Pancreas (tissue), 10 donors: ENCODE measurements around the gene SURF2. TPM values are rescaled to one million over a fixed set of nuclear protein-coding genes. Genes with fewer than 3 reads are reported as not detected.

Experiments used
- ATAC-seq, 4 donors: fragments of 200-7000 bp; cut with Tn5 transposase; one replicate each; pipeline versions ENCODE4 v1.8.0 to v1.9.1; 2020; ENCODE audit warnings: mild to moderate bottlenecking in 4 of 4, moderate library complexity in 4 of 4
- DNase-seq, 6 donors: peaks; one replicate each; pipeline ENCODE4 v3.0.0-alpha.2; 2020
- FAIRE-seq: peaks from 2 replicates; lab custom pipeline; 2012; peaks lifted over from hg19 to GRCh38; lab: Jason Lieb, UNC
- H3K27ac ChIP-seq, 4 donors: fragments of 200-600 bp; sonication (generic); 1 replicate in 3 of 4; 2 replicates in 1 of 4; pipeline versions ENCODE4 v1.5.0 to v1.8.0; 2020
- H3K27me3 ChIP-seq, 4 donors: fragments of 200-600 bp; one replicate each; pipeline ENCODE4 v1.8.0; 2021
- H3K36me3 ChIP-seq, 3 donors: fragments of 200-600 bp; sonication (generic) in 1 of 3; one replicate each; pipeline versions ENCODE4 v1.5.0 to v1.8.0; 2020 to 2021
- H3K4me1 ChIP-seq, 3 donors: fragments of 200-600 bp; one replicate each; pipeline ENCODE4 v1.8.0; 2021
- H3K4me3 ChIP-seq, 4 donors: fragments of 200-600 bp; sonication (generic) in 2 of 4; one replicate each; pipeline versions ENCODE4 v1.5.0 to v1.8.0; 2020 to 2021
- H3K9me3 ChIP-seq, 4 donors: fragments of 200-600 bp; one replicate each; pipeline ENCODE4 v1.8.0; 2021
- CTCF ChIP-seq, 4 donors: fragments of 200-600 bp; sonication (generic) in 3 of 4; IDR thresholded peaks; one replicate each; pipeline versions ENCODE4 v1.5.0 to v1.8.0; 2021; ENCODE audit warnings: antibody characterized with exemption in 4 of 4
- WGBS, 2 donors: extraction: QIAGEN DNeasy Blood & Tissue Kit; methylation state at CpG; one replicate each; pipeline ENCODE4 v1.1.7; 2013; 5-methylcytosine and 5-hydroxymethylcytosine counted together
- intact Hi-C, 3 donors: fragments of 100-400 bp; cut with DNase I; formaldehyde crosslinking; loops; one replicate each; pipeline versions ENCODE4 v1.11.1 to v1.14.2; 2022
- polyA plus RNA-seq, 2 donors: library from polyadenylated mRNA; stranded (reverse); fragments of 200-250 nt; gene quantifications; one replicate each; pipeline ENCODE4 v1.2.3, GENCODE V29; 2013
- total RNA-seq, 6 donors: library from RNA; stranded (reverse); fragmentation: NEBNext Ultra II Directional in 4 of 6; extraction: Animal tissue kit (Norgen Biotek cat#: 25700) in 4 of 6; gene quantifications; one replicate each; pipeline versions ENCODE4 v1.2.1 to v1.2.4, GENCODE V29; 2021 to 2023
- donor health status: healthy with polysubstance abuse.
- donor health status: DM: no; HTN: no; CAD: no; lungs with moderate emphysema.
- donor health status: DM: no; HTN: no; CAD: no.
- donor health status: control.
- donor health status: control.
- donor health status: Bipolar disorder and iron deficiency.
- donor health status: DM: yes; HTN: yes; CAD: no.
- donor health status: DM: no; HTN: no; CAD: no.
- donor health status: DM: no; HTN: no; CAD: no.
- donor health status: DM: yes; HTN: yes; CAD: no.

The SURF2 gene
- total and polyA plus RNA-seq, 8 donors = 7.8 to 52.4 (median 13.2) TPM

GRCh38 chr9:133335924-133336811 is 20.2 kb upstream of the SURF2 start, which contains the start of gene SURF6:
Gene SURF6, minus strand, starts transcription at chr9:133336188. Its CDS starts 56 bp downstream, at chr9:133336132.
- peak; percentile 86 to 97 (median 90) for DNase-seq
- no peaks in the 10 kb centered on the region for H3K9me3 ChIP-seq
- H3K27me3 ChIP-seq = no peaks in the 10 kb centered on the region
- peak within 1 kb of the TSS; percentile 42 to 60 (median 52) for H3K27ac ChIP-seq
- intact Hi-C loops = loop anchor here in 1 of 3 donors (10.0 kb wide), 1 partner anchor 151 kb away; no protein-coding TSS in a partner anchor
- H3K36me3 ChIP-seq = peaks cover 0 to 36% (median 12%) of the 10 kb centered on the region in 3 donors
- 3 to 4% methylated on average over 69 to 70 of the region's 70 CpGs for WGBS, 2 donors
- peaks cover 7 to 8% (median 8%) of the 10 kb centered on the region in 3 donors for H3K4me1 ChIP-seq
- no peak for FAIRE-seq
- TF ChIP-seq CTCF (IDR thresholded peaks at IDR 0.05) = no peak
- H3K4me3 ChIP-seq = peak within 1 kb of the TSS; percentile 63 to 85 (median 81)
- peak; percentile 97 to 99 (median 97) for ATAC-seq

GRCh38 chr9:133339641-133340040 is 16.7 kb upstream of the SURF2 start:
- no peak for TF ChIP-seq CTCF (IDR thresholded peaks at IDR 0.05)
- no peaks in the 10 kb centered on the region for H3K9me3 ChIP-seq
- no peak overlapping the region for H3K4me3 ChIP-seq
- intact Hi-C loops = loop anchor here in 1 of 3 donors (10.0 kb wide), 1 partner anchor 155 kb away; no protein-coding TSS in a partner anchor
- FAIRE-seq = no peak
- peaks cover 5 to 6% (median 6%) of the 10 kb centered on the region in 3 donors for H3K4me1 ChIP-seq
- H3K27me3 ChIP-seq = no peaks in the 10 kb centered on the region
- H3K27ac ChIP-seq = no peak overlapping the region
- peaks cover 0 to 35% (median 9%) of the 10 kb centered on the region in 3 donors for H3K36me3 ChIP-seq
- DNase-seq = peak in 1 of 6 donors; percentile 2
- WGBS, 2 donors = 62 to 63% methylated on average over 5 of the region's 5 CpGs
- ATAC-seq = no peak

- Histone ChIP-seq H3K9me3 (no peaks in the 10 kb centered on the region), H3K4me3 (no peak overlapping the region), H3K27ac (no peak overlapping the region), H3K36me3 (peaks cover 0 to 35% (median 9%) of the 10 kb centered on the region in 3 donors), H3K4me1 (no peaks in the 10 kb centered on the region), H3K27me3 (no peaks in the 10 kb centered on the region)
- no peak for FAIRE-seq
- DNase-seq = peak in 1 of 6 donors; percentile 19
- no peak for TF ChIP-seq CTCF (IDR thresholded peaks at IDR 0.05)
- 76 to 86% methylated on average over 3 of the region's 3 CpGs for WGBS, 2 donors
- intact Hi-C loops = no loop called here
- ATAC-seq = no peak
These were observed 16.1 kb upstream of the SURF2 start for GRCh38 chr9:133340256-133340655.

- no peak overlapping the region for H3K27ac ChIP-seq
These were observed 15.4 kb upstream of the SURF2 start for GRCh38 chr9:133340916-133341315.

More at GRCh38 chr9:133340916-133341315, 15.4 kb upstream of the SURF2 start:
- WGBS, 2 donors = 88 to 91% methylated on average over 13 of the region's 13 CpGs
- Histone ChIP-seq H3K27me3 (no peaks in the 10 kb centered on the region), H3K4me3 (no peak overlapping the region), H3K36me3 (peaks cover 0 to 35% (median 9%) of the 10 kb centered on the region in 3 donors), H3K4me1 (no peaks in the 10 kb centered on the region), H3K9me3 (no peaks in the 10 kb centered on the region)
- ATAC-seq (no peak), FAIRE-seq (no peak), DNase-seq (peak in 2 of 6 donors; percentile 10 to 56)
- TF ChIP-seq CTCF (IDR thresholded peaks at IDR 0.05) = no peak
- intact Hi-C loops = no loop called here
